ENCODE data around the gene CYP4B1. TPM values are rescaled to one million over a fixed set of nuclear protein-coding genes. Genes with fewer than 3 reads are reported as not detected.
"Not testable (repeated sequence)": the region's sequence is repeated elsewhere in the genome, so short reads cannot be mapped to it uniquely, and the experiment has no call there.

Gene CYP4B1
- total RNA-seq, 8 experiments from 2014 or later = 0.14 to 5.4 TPM; not detected in 6

- ATAC-seq (replicated peaks in 6 of 8) = no peak
- in situ Hi-C loops (cut with MboI; ENCODE audit: low pct_unique_long_range_greater_than_20kb in 2 of 9, low sequenced_read_pairs in 9 of 9, unreplicated experiment in 9 of 9) = no loop called here
- H3K4me1 ChIP-seq (replicated peaks in 1 of 2) = peaks cover 0 to 5% of the 10 kb centered on the region in 2 donors
- no peak overlapping the region for H3K4me3 ChIP-seq
- 0 to 80% (median 40%) methylated on average over 1 to 2 of the region's 2 CpGs for WGBS, 10 experiments
- H3K27ac ChIP-seq = no peak overlapping the region
Measured at GRCh38 chr1:46823151-46823550, 24.3 kb downstream of the CYP4B1 start.

DNA sequence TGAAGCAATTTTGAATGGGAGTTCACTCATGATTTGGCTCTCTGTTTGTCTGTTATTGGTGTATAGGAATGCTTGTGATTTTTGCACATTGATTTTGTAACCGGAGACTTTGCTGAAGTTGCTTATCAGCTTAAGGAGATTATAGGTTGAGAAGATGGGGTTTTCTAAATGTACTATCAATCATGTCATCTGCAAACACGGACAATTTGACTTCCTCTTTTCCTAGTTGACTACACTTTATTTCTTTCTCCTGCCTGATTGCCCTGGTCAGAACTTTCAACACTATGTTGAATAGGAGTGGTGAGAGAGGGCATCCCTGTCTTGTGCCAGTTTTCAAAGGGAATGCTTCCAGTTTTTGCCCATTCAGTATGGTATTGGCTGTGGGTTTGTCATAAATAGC, 28.0 kb downstream of the CYP4B1 start:
- 0 to 88% (median 58%) methylated on average over 1 to 2 of the region's 2 CpGs; no CpG with 5 or more reads in 2 of the 10 experiments for WGBS, 10 experiments
- H3K27ac ChIP-seq; H3K4me3 ChIP-seq; H3K4me1 ChIP-seq (replicated peaks in 1 of 2); ATAC-seq (replicated peaks in 6 of 8); in situ Hi-C loops (cut with MboI; ENCODE audit: low pct_unique_long_range_greater_than_20kb in 2 of 9, low sequenced_read_pairs in 9 of 9, unreplicated experiment in 9 of 9): not testable (repeated sequence)

DNA sequence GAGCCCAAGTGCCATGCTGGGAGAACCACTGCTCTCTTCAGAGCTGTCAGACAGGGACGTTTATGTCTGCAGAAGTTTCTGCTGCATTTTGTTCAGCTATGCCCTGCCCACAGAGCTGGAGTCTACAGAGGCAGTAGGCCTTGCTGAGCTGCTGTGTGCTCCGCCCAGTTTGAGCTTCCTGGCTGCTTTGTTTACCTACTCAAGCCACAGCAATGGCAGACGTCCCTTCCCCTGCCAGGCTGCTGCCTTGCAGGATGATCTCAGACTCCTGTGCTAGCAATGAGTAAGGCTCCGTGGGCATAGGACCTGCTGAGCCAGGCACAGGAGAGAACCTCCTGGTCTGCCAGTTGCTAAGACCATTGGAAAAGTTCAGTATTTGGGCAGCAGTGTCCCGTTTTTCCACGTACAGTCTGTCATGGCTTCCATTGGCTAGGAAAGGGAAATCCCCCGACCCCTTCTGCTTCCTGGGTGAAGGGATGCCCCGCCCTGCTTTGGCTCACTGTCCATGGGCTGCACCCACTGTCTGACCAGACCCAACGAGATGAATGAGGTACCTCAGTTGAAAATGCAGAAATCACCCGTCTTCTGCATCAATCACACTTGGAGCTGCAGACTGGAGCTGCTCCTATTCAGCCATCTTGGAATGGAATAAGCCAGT, 31.9 kb downstream of the CYP4B1 start:
- no peaks in the 10 kb centered on the region for H3K4me1 ChIP-seq (replicated peaks in 1 of 2)
- no peak overlapping the region for H3K27ac ChIP-seq
- no peak for ATAC-seq (replicated peaks in 6 of 8)
- no peak overlapping the region for H3K4me3 ChIP-seq
- WGBS, 10 experiments = 0 to 85% (median 50%) methylated on average over 1 to 10 of the region's 10 CpGs; no CpG with 5 or more reads in 1 of the 10 experiments
- in situ Hi-C loops (cut with MboI; ENCODE audit: low pct_unique_long_range_greater_than_20kb in 2 of 9, low sequenced_read_pairs in 9 of 9, unreplicated experiment in 9 of 9) = no loop called here

DNA sequence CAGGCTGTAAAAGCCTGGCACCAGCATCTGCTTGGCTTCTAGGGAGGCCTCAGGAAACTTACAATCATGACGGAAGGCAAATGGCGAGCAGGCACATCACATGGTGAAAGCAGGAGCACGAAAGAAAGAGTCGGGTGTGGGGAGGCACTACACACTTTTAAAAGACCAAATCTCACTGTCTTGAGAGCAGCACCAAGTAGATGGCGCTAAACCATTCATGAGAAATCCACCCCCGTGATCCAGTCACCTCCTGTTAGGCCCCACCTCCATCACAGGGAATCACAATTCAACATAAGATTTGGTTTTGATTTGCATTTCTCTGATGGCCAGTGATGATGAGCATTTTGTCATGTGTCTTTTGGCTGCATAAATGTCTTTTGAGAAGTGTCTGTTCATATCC, 36.6 kb downstream of the CYP4B1 start:
- ATAC-seq (replicated peaks in 6 of 8); H3K4me1 ChIP-seq (replicated peaks in 1 of 2); in situ Hi-C loops (cut with MboI; ENCODE audit: low pct_unique_long_range_greater_than_20kb in 2 of 9, low sequenced_read_pairs in 9 of 9, unreplicated experiment in 9 of 9); H3K27ac ChIP-seq; H3K4me3 ChIP-seq: not testable (repeated sequence)
- 40 to 100% (median 75%) methylated on average over 1 to 6 of the region's 6 CpGs; no CpG with 5 or more reads in 2 of the 10 experiments for WGBS, 10 experiments

DNA sequence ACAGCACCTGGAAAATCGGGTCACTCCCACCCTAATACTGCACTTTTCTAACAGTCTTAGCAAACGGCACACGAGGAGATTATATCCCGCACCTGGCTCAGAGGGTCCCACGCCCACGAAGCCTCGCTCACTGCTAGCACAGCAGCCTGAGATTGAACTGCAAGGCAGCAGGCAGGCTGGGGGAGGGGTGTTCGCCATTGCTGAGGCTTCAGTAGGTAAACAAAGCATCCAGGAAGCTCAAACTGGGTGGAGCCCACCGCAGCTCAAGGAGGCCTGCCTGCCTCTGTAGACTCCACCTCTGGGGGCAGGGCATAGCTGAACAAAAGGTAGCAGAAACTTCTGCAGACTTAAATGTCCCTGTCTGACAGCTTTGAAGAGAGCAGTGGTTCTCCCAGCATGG, 47.5 kb downstream of the CYP4B1 start:
- H3K4me3 ChIP-seq; H3K27ac ChIP-seq; H3K4me1 ChIP-seq (replicated peaks in 1 of 2); in situ Hi-C loops (cut with MboI; ENCODE audit: low pct_unique_long_range_greater_than_20kb in 2 of 9, low sequenced_read_pairs in 9 of 9, unreplicated experiment in 9 of 9); ATAC-seq (replicated peaks in 6 of 8): not testable (repeated sequence)
- WGBS, 10 experiments = 46 to 88% (median 67%) methylated on average over 3 to 8 of the region's 9 CpGs; no CpG with 5 or more reads in 6 of the 10 experiments

DNA sequence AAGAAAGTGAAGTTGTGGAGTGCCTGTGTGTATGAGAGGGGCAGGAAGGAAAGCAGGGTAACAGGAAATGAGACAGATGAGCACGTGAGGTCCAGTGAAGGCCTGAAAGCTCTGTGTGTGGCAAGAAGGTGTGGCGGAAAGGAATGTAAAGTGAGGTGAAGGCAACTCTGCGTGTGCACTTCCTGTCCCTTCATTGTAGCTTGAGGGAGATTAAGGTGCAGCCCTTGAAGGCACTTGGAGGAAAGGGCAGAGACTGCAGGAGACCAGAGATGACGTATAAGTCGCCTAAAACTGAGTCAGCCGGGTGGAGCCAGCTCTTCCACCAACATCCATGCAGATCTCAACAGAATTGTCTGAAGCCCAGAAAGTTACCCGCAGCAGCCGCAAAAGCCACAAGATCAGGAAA, 58.8 kb downstream of the CYP4B1 start:
- H3K27ac ChIP-seq; H3K4me1 ChIP-seq (replicated peaks in 1 of 2); H3K4me3 ChIP-seq: not testable (repeated sequence)
- 69 to 100% (median 94%) methylated on average over 2 to 5 of the region's 8 CpGs; no CpG with 5 or more reads in 7 of the 10 experiments for WGBS, 10 experiments
- peak in 2 of 8 experiments; percentile 97 to 99 for ATAC-seq (replicated peaks in 6 of 8)
- in situ Hi-C loops (cut with MboI; ENCODE audit: low pct_unique_long_range_greater_than_20kb in 2 of 9, low sequenced_read_pairs in 9 of 9, unreplicated experiment in 9 of 9) = loop anchor here in 1 of 9 experiments (25.0 kb wide), 1 partner anchor 120 kb away; no protein-coding TSS in a partner anchor

- 0 to 100% (median 83%) methylated on average over 1 to 2 of the region's 2 CpGs; no CpG with 5 or more reads in 5 of the 10 experiments for WGBS, 10 experiments
- ATAC-seq (replicated peaks in 6 of 8) = no peak
- H3K4me3 ChIP-seq = no peak overlapping the region
- in situ Hi-C loops (cut with MboI; ENCODE audit: low pct_unique_long_range_greater_than_20kb in 2 of 9, low sequenced_read_pairs in 9 of 9, unreplicated experiment in 9 of 9) = loop anchor here in 1 of 9 experiments (25.0 kb wide), 1 partner anchor 125 kb away; no protein-coding TSS in a partner anchor
- H3K4me1 ChIP-seq (replicated peaks in 1 of 2) = no peaks in the 10 kb centered on the region
- H3K27ac ChIP-seq = no peak overlapping the region
Measured at GRCh38 chr1:46862348-46862747, 63.5 kb downstream of the CYP4B1 start.

Other genes with a start within 250 kb of the CYP4B1 start
- 1 to 10 TPM in 1 of 8 experiments, under 1 TPM in 6, not detected in 1; 0.13 to 1.4 (median 0.32) TPM for gene KNCN, start 247.4 kb upstream of the CYP4B1 start, total RNA-seq
- gene MKNK1, start 194.8 kb upstream of the CYP4B1 start, total RNA-seq = 10 to 100 TPM in 6 of 8 experiments, 1 to 10 TPM in 2; 7.0 to 34.1 (median 15.5) TPM
- 10 to 100 TPM in 2 of 8 experiments, 1 to 10 TPM in 5, under 1 TPM in 1; 0.60 to 11.3 (median 4.8) TPM for gene MOB3C, start 182.2 kb upstream of the CYP4B1 start, total RNA-seq
- 10 to 100 TPM; 39.9 to 77.6 (median 50.8) TPM for gene ATPAF1, start 130.7 kb upstream of the CYP4B1 start, total RNA-seq
- gene TEX38, start 127.2 kb upstream of the CYP4B1 start, total RNA-seq = 1 to 10 TPM in 4 of 8 experiments, under 1 TPM in 4; 0.36 to 2.5 (median 1.0) TPM
- 10 to 100 TPM; 14.5 to 56.9 (median 31.0) TPM for gene EFCAB14, start 79.9 kb upstream of the CYP4B1 start, total RNA-seq
- gene CYP4A11, start 142.4 kb downstream of the CYP4B1 start, total RNA-seq = 1 to 10 TPM in 1 of 8 experiments, under 1 TPM in 5, not detected in 2; 0.15 to 1.0 (median 0.25) TPM
- gene CYP4X1, start 224.6 kb downstream of the CYP4B1 start, total RNA-seq = 10 to 100 TPM in 3 of 8 experiments, 1 to 10 TPM in 5; 1.4 to 52.7 (median 4.5) TPM

All from motor neuron (in vitro differentiated cells).